ENCODE measurements around the gene RPL23.

The RPL23 gene

GRCh38 chr17:38867179-38867967 lies 13.9 kb upstream of the RPL23 start:
- no peak for DNase-seq (ENCODE audit: low read depth in 2 of 2)

GRCh38 chr17:38864636-38865398 lies 11.3 kb upstream of the RPL23 start:
- no peak for DNase-seq (ENCODE audit: low read depth in 2 of 2)

- no peak for DNase-seq (ENCODE audit: low read depth in 2 of 2)
Observed at GRCh38 chr17:38861399-38861843, 7.9 kb upstream of the RPL23 start.

GRCh38 chr17:38857271-38857670 lies 3.8 kb upstream of the RPL23 start:
- no peak for DNase-seq (ENCODE audit: low read depth in 2 of 2)

GRCh38 chr17:38855101-38855714 lies 1.7 kb upstream of the RPL23 start:
- peak; percentile 69 to 70 for DNase-seq (ENCODE audit: low read depth in 2 of 2)

- no peak for DNase-seq (ENCODE audit: low read depth in 2 of 2)
Observed at GRCh38 chr17:38852771-38853291, 690 bp downstream of the RPL23 start.

- DNase-seq (ENCODE audit: low read depth in 2 of 2) = no peak
Observed at GRCh38 chr17:38851434-38851833, 2.1 kb downstream of the RPL23 start.

GRCh38 chr17:38850374-38850773 lies 3.1 kb downstream of the RPL23 start:
- no peak for DNase-seq (ENCODE audit: low read depth in 2 of 2)

GRCh38 chr17:38848939-38849605 lies 4.4 kb downstream of the RPL23 start:
- no peak for DNase-seq (ENCODE audit: low read depth in 2 of 2)

- DNase-seq (ENCODE audit: low read depth in 2 of 2) = no peak
Observed at GRCh38 chr17:38848557-38848891, 5.0 kb downstream of the RPL23 start.

- DNase-seq (ENCODE audit: low read depth in 2 of 2) = no peak
Observed at GRCh38 chr17:38844261-38844757, 9.2 kb downstream of the RPL23 start.

GRCh38 chr17:38825762-38826247 lies 27.7 kb downstream of the RPL23 start:
- no peak for DNase-seq (ENCODE audit: low read depth in 2 of 2)

- peak; percentile 90 to 91 for DNase-seq (ENCODE audit: low read depth in 2 of 2)
Observed at GRCh38 chr17:38824899-38825761, 28.4 kb downstream of the RPL23 start, which contains the start of gene CWC25. Gene CWC25 (minus strand): TSS chr17:38825321. CDS start chr17:38825183, 138 bp downstream.

- no peak for DNase-seq (ENCODE audit: low read depth in 2 of 2)
Observed at GRCh38 chr17:38815576-38816193, 37.8 kb downstream of the RPL23 start.

- no peak for DNase-seq (ENCODE audit: low read depth in 2 of 2)
Observed at GRCh38 chr17:38809828-38810227, 43.7 kb downstream of the RPL23 start.

GRCh38 chr17:38800237-38800760 lies 53.2 kb downstream of the RPL23 start:
- no peak for DNase-seq (ENCODE audit: low read depth in 2 of 2)

GRCh38 chr17:38799501-38800236 lies 53.9 kb downstream of the RPL23 start, which contains the start of gene PIP4K2B:
Gene PIP4K2B (minus strand): TSS chr17:38799556. CDS start chr17:38799424, 132 bp downstream.
- peak; percentile 95 to 96 for DNase-seq (ENCODE audit: low read depth in 2 of 2)

- peak in 1 of 2 experiments; percentile 6 for DNase-seq (ENCODE audit: low read depth in 2 of 2)
Observed at GRCh38 chr17:38798614-38799500, 54.7 kb downstream of the RPL23 start.
